Measurements from ENCODE around the gene SMYD2. TPM values are rescaled to one million over a fixed set of nuclear protein-coding genes. Genes with fewer than 3 reads are reported as not detected.

Gene SMYD2
- total RNA-seq, 1 experiment from 2014 or later = 27.2 TPM

- Histone ChIP-seq H3K9ac (ENCODE audit: low read length) (no peak overlapping the region), H3K4me2 (ENCODE audit: low read length) (no peak overlapping the region), H3K4me1 (ENCODE audit: control insufficient read depth in 1 of 2, insufficient read depth in 2 of 2, low read length in 2 of 2) (no peaks in the 10 kb centered on the region), H3K9me3 (ENCODE audit: control insufficient read depth in 1 of 2, insufficient read depth in 1 of 2, low read depth in 1 of 2, low read length in 2 of 2) (no peaks in the 10 kb centered on the region), H2AFZ (ENCODE audit: low read depth, low read length, poor library complexity, severe bottlenecking) (no peak overlapping the region), H4K20me1 (ENCODE audit: insufficient read depth) (no peaks in the 10 kb centered on the region), H3K36me3 (ENCODE audit: control insufficient read depth in 1 of 2, insufficient read depth in 2 of 2, low read length in 2 of 2) (no peaks in the 10 kb centered on the region), H3K27ac (ENCODE audit: low read depth, low read length) (no peak overlapping the region), H3K79me2 (ENCODE audit: insufficient read depth, low read length) (no peaks in the 10 kb centered on the region), H3K4me3 (replicated peaks in 1 of 2; ENCODE audit: low read depth in 1 of 2, low read length in 2 of 2) (no peak overlapping the region), H3K27me3 (ENCODE audit: insufficient read depth, low read length) (no peaks in the 10 kb centered on the region), H3K9me2 (ENCODE audit: insufficient read depth) (no peaks in the 10 kb centered on the region)
- no TSS peak for BruUV-seq (replicated peaks)
- POLR2A ChIA-PET = no interaction called here
- intact Hi-C loops (cut with micrococcal nuclease) = no loop called here
- DNase-seq (ENCODE audit: low read depth, low spot score) (no peak), ATAC-seq (no peak)
- TF ChIP-seq CBX3 (IDR thresholded peaks at IDR 0.05; ENCODE audit: low read depth) (no peak), SRF (IDR thresholded peaks at IDR 0.05; ENCODE audit: low read depth) (no peak)
- RAD21 ChIA-PET (ENCODE audit: low non-redundant PET in 1 of 2, low total read pairs in 2 of 2, uncharacterized antibody in 2 of 2, unreplicated experiment in 2 of 2) = no interaction called here
- CTCF ChIA-PET = interaction anchor here (0.8 to 2.3 kb wide), 3 partner anchors 10 to 104 kb away, joined by 3 to 8 read pairs (median 5); no protein-coding TSS in a partner anchor
Observed at GRCh38 chr1:214318356-214318755, 37.4 kb downstream of the SMYD2 start.

- CTCF ChIA-PET = interaction anchor here (0.8 to 2.3 kb wide), 3 partner anchors 9 to 105 kb away, joined by 3 to 8 read pairs (median 5); no protein-coding TSS in a partner anchor
- DNase-seq (ENCODE audit: low read depth, low spot score) (no peak), ATAC-seq (no peak)
- no peaks in the 10 kb centered on the region for H3K9me3 ChIP-seq (ENCODE audit: control insufficient read depth in 1 of 2, insufficient read depth in 1 of 2, low read depth in 1 of 2, low read length in 2 of 2)
- POLR2A ChIA-PET = no interaction called here
- H3K79me2 ChIP-seq (ENCODE audit: insufficient read depth, low read length) = no peaks in the 10 kb centered on the region
- H3K4me1 ChIP-seq (ENCODE audit: control insufficient read depth in 1 of 2, insufficient read depth in 2 of 2, low read length in 2 of 2) = no peaks in the 10 kb centered on the region
- no peak overlapping the region for H3K27ac ChIP-seq (ENCODE audit: low read depth, low read length)
- H3K27me3 ChIP-seq (ENCODE audit: insufficient read depth, low read length) = no peaks in the 10 kb centered on the region
- no peak overlapping the region for H3K4me2 ChIP-seq (ENCODE audit: low read length)
- H3K36me3 ChIP-seq (ENCODE audit: control insufficient read depth in 1 of 2, insufficient read depth in 2 of 2, low read length in 2 of 2) = no peaks in the 10 kb centered on the region
- no TSS peak for BruUV-seq (replicated peaks)
- TF ChIP-seq POLR2AphosphoS5 (IDR thresholded peaks at IDR 0.05; ENCODE audit: low read depth, low read length) = no peak
- H3K4me3 ChIP-seq (replicated peaks in 1 of 2; ENCODE audit: low read depth in 1 of 2, low read length in 2 of 2) = no peak overlapping the region
- no peak overlapping the region for H2AFZ ChIP-seq (ENCODE audit: low read depth, low read length, poor library complexity, severe bottlenecking)
- no peaks in the 10 kb centered on the region for H3K9me2 ChIP-seq (ENCODE audit: insufficient read depth)
- RAD21 ChIA-PET (ENCODE audit: low non-redundant PET in 1 of 2, low total read pairs in 2 of 2, uncharacterized antibody in 2 of 2, unreplicated experiment in 2 of 2) = no interaction called here
- no peaks in the 10 kb centered on the region for H4K20me1 ChIP-seq (ENCODE audit: insufficient read depth)
- intact Hi-C loops (cut with micrococcal nuclease) = no loop called here
- no peak overlapping the region for H3K9ac ChIP-seq (ENCODE audit: low read length)
Observed at GRCh38 chr1:214318956-214319736, 38.2 kb downstream of the SMYD2 start.
